ENCODE results near the gene SH3BP4. TPM values are rescaled to one million over a fixed set of nuclear protein-coding genes. Genes with fewer than 3 reads are reported as not detected.

SH3BP4 gene
- total RNA-seq, 2 experiments from 2014 or later = 0.06 TPM; not detected in 1

- Histone ChIP-seq H3K4me2 (ENCODE audit: low read length) (peak overlapping the region; percentile 68), H3K36me3 (ENCODE audit: insufficient read depth, low read length) (no peaks in the 10 kb centered on the region), H4K20me1 (ENCODE audit: insufficient read depth, low read length) (no peaks in the 10 kb centered on the region), H3K4me3 (ENCODE audit: low read depth, low read length, poor library complexity, severe bottlenecking) (peak overlapping the region; percentile 38), H3K79me2 (ENCODE audit: insufficient read depth, low read depth, low read length) (no peaks in the 10 kb centered on the region), H2AFZ (ENCODE audit: low read length) (peak overlapping the region; percentile 68; the same call in 1 of the 2 replicates), H3K9me3 (ENCODE audit: low read length) (no peaks in the 10 kb centered on the region), H3K9me2 (ENCODE audit: insufficient read depth, low read length) (no peaks in the 10 kb centered on the region), H3K4me1 (ENCODE audit: insufficient read depth, low read length, poor library complexity, severe bottlenecking) (peaks cover 31% of the 10 kb centered on the region), H3K27ac (ENCODE audit: low read depth, low read length, poor library complexity, severe bottlenecking) (peak overlapping the region; percentile 81)
- ChIA-PET POLR2A (no interaction called here), CTCF (ENCODE audit: unreplicated experiment) (no interaction called here)
- BruUV-seq (replicated peaks) = no TSS peak
- intact Hi-C loops (cut with micrococcal nuclease; ENCODE audit: unreplicated experiment) = no loop called here
- DNase-seq (ENCODE audit: low spot score) = peak; percentile 4
- no peak for TF ChIP-seq EZH2phosphoT487 (IDR thresholded peaks at IDR 0.05; ENCODE audit: borderline replicate concordance, low read depth, low read length)
- no peak for TF ChIP-seq CTCF (conservative IDR thresholded peaks at IDR 0.05; ENCODE audit: low read length)
Observed at GRCh38 chr2:234994438-234995321, 42.9 kb downstream of the SH3BP4 start.

DNA sequence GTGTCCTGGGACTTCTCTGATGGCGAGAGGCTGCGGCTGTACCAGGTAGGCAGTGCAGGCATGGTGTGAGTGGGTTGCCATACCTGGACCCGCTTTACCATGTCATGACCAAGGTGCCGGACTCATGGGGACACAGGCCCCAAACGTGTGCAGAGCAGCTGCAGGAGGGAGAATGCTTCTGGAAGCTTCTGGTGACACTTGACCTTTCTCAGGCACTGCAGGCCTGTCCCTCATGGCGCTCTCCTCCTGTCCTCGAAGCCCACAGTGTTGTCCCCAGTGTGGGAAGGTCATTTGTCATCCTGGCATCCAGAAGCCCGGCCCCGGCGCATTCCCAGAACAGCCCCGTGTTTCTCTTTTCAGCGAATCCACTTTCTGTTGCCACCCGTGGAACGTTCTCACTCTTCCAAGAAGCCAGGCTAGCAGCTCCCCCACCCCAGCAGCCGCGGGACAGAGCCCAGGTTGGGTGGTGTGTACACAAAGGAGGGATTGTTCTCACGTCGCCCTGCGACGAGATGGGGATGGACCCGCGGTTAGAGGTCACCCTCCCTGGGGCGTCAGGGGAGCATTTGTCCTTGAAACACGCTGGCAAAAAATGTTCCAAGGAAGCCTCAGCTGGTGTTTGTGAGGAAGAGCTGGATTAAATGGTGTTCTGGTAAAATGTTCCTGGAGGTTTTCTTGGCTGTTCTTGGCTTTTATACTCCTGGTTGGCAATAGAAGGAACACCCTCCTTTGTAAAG is 43.7 kb downstream of the SH3BP4 start:
- H3K4me1 ChIP-seq (ENCODE audit: insufficient read depth, low read length, poor library complexity, severe bottlenecking) = peaks cover 31% of the 10 kb centered on the region
- no peak overlapping the region for H3K27ac ChIP-seq (ENCODE audit: low read depth, low read length, poor library complexity, severe bottlenecking)
- TF ChIP-seq EZH2phosphoT487 (IDR thresholded peaks at IDR 0.05; ENCODE audit: borderline replicate concordance, low read depth, low read length) = no peak
- TF ChIP-seq CTCF (conservative IDR thresholded peaks at IDR 0.05; ENCODE audit: low read length) = no peak
- no TSS peak for BruUV-seq (replicated peaks)
- ChIA-PET POLR2A (no interaction called here), CTCF (ENCODE audit: unreplicated experiment) (no interaction called here)
- DNase-seq (ENCODE audit: low spot score) = no peak
- H3K9me3 ChIP-seq (ENCODE audit: low read length) = no peaks in the 10 kb centered on the region
- H3K79me2 ChIP-seq (ENCODE audit: insufficient read depth, low read depth, low read length) = no peaks in the 10 kb centered on the region
- H3K36me3 ChIP-seq (ENCODE audit: insufficient read depth, low read length) = no peaks in the 10 kb centered on the region
- H3K4me3 ChIP-seq (ENCODE audit: low read depth, low read length, poor library complexity, severe bottlenecking) = no peak overlapping the region
- H3K9me2 ChIP-seq (ENCODE audit: insufficient read depth, low read length) = no peaks in the 10 kb centered on the region
- H2AFZ ChIP-seq (ENCODE audit: low read length) = no peak overlapping the region
- H3K4me2 ChIP-seq (ENCODE audit: low read length) = no peak overlapping the region
- no peaks in the 10 kb centered on the region for H4K20me1 ChIP-seq (ENCODE audit: insufficient read depth, low read length)
- intact Hi-C loops (cut with micrococcal nuclease; ENCODE audit: unreplicated experiment) = no loop called here
